ENCODE data around the gene CLBA1.
"Not testable (repeated sequence)": the region's sequence is repeated elsewhere in the genome, so short reads cannot be mapped to it uniquely, and the experiment has no call there.

CLBA1 gene

GRCh38 chr14:104941508-104942365 lies 43.9 kb upstream of the CLBA1 start:
- Histone ChIP-seq H3K4me3 (ENCODE audit: low read depth, low read length) (no peak overlapping the region), H3K4me1 (ENCODE audit: control insufficient read depth, insufficient read depth, low read length) (no peaks in the 10 kb centered on the region; the same call in 1 of the 2 replicates), H3K9me3 (ENCODE audit: control insufficient read depth, insufficient read depth, low read depth, low read length) (no peaks in the 10 kb centered on the region), H3K36me3 (ENCODE audit: control insufficient read depth, insufficient read depth, low read length) (no peaks in the 10 kb centered on the region), H3K27me3 (ENCODE audit: control insufficient read depth, insufficient read depth, low read length) (peaks cover 30% of the 10 kb centered on the region), H3K9ac (ENCODE audit: low read length) (no peak overlapping the region), H3K27ac (ENCODE audit: low read depth, low read length) (no peak overlapping the region)

GRCh38 chr14:104942586-104942985 lies 43.0 kb upstream of the CLBA1 start:
- Histone ChIP-seq H3K27me3 (ENCODE audit: control insufficient read depth, insufficient read depth, low read length) (peaks cover 21% of the 10 kb centered on the region), H3K4me1 (ENCODE audit: control insufficient read depth, insufficient read depth, low read length) (no peaks in the 10 kb centered on the region; the same call in 1 of the 2 replicates), H3K27ac (ENCODE audit: low read depth, low read length) (no peak overlapping the region), H3K9me3 (ENCODE audit: control insufficient read depth, insufficient read depth, low read depth, low read length) (no peaks in the 10 kb centered on the region), H3K9ac (ENCODE audit: low read length) (no peak overlapping the region), H3K36me3 (ENCODE audit: control insufficient read depth, insufficient read depth, low read length) (no peaks in the 10 kb centered on the region), H3K4me3 (ENCODE audit: low read depth, low read length) (no peak overlapping the region)

GRCh38 chr14:104943216-104944015 lies 42.2 kb upstream of the CLBA1 start:
- H3K9me3 ChIP-seq (ENCODE audit: control insufficient read depth, insufficient read depth, low read depth, low read length); H3K36me3 ChIP-seq (ENCODE audit: control insufficient read depth, insufficient read depth, low read length); H3K4me3 ChIP-seq (ENCODE audit: low read depth, low read length); H3K4me1 ChIP-seq (ENCODE audit: control insufficient read depth, insufficient read depth, low read length); H3K9ac ChIP-seq (ENCODE audit: low read length); H3K27ac ChIP-seq (ENCODE audit: low read depth, low read length): not testable (repeated sequence)
- peaks cover 14% of the 10 kb centered on the region for H3K27me3 ChIP-seq (ENCODE audit: control insufficient read depth, insufficient read depth, low read length)

- H3K4me1 ChIP-seq (ENCODE audit: control insufficient read depth, insufficient read depth, low read length); H3K9ac ChIP-seq (ENCODE audit: low read length); H3K4me3 ChIP-seq (ENCODE audit: low read depth, low read length); H3K9me3 ChIP-seq (ENCODE audit: control insufficient read depth, insufficient read depth, low read depth, low read length); H3K36me3 ChIP-seq (ENCODE audit: control insufficient read depth, insufficient read depth, low read length); H3K27ac ChIP-seq (ENCODE audit: low read depth, low read length); H3K27me3 ChIP-seq (ENCODE audit: control insufficient read depth, insufficient read depth, low read length): not testable (repeated sequence)
These were observed 41.6 kb upstream of the CLBA1 start for GRCh38 chr14:104944016-104944308.

- H3K9ac ChIP-seq (ENCODE audit: low read length); H3K36me3 ChIP-seq (ENCODE audit: control insufficient read depth, insufficient read depth, low read length); H3K4me1 ChIP-seq (ENCODE audit: control insufficient read depth, insufficient read depth, low read length); H3K4me3 ChIP-seq (ENCODE audit: low read depth, low read length); H3K27me3 ChIP-seq (ENCODE audit: control insufficient read depth, insufficient read depth, low read length); H3K9me3 ChIP-seq (ENCODE audit: control insufficient read depth, insufficient read depth, low read depth, low read length); H3K27ac ChIP-seq (ENCODE audit: low read depth, low read length): not testable (repeated sequence)
These were observed 41.0 kb upstream of the CLBA1 start for GRCh38 chr14:104944436-104945205.

- not testable (repeated sequence) for H3K27ac ChIP-seq (ENCODE audit: low read depth, low read length); H3K36me3 ChIP-seq (ENCODE audit: control insufficient read depth, insufficient read depth, low read length); H3K4me1 ChIP-seq (ENCODE audit: control insufficient read depth, insufficient read depth, low read length); H3K27me3 ChIP-seq (ENCODE audit: control insufficient read depth, insufficient read depth, low read length); H3K9me3 ChIP-seq (ENCODE audit: control insufficient read depth, insufficient read depth, low read depth, low read length); H3K4me3 ChIP-seq (ENCODE audit: low read depth, low read length); H3K9ac ChIP-seq (ENCODE audit: low read length)
These were observed 40.3 kb upstream of the CLBA1 start for GRCh38 chr14:104945266-104945665.

- not testable (repeated sequence) for H3K4me3 ChIP-seq (ENCODE audit: low read depth, low read length); H3K9me3 ChIP-seq (ENCODE audit: control insufficient read depth, insufficient read depth, low read depth, low read length); H3K4me1 ChIP-seq (ENCODE audit: control insufficient read depth, insufficient read depth, low read length); H3K27me3 ChIP-seq (ENCODE audit: control insufficient read depth, insufficient read depth, low read length); H3K9ac ChIP-seq (ENCODE audit: low read length); H3K27ac ChIP-seq (ENCODE audit: low read depth, low read length); H3K36me3 ChIP-seq (ENCODE audit: control insufficient read depth, insufficient read depth, low read length)
These were observed 39.3 kb upstream of the CLBA1 start for GRCh38 chr14:104945986-104946965.

- H3K4me3 ChIP-seq (ENCODE audit: low read depth, low read length); H3K27me3 ChIP-seq (ENCODE audit: control insufficient read depth, insufficient read depth, low read length); H3K9ac ChIP-seq (ENCODE audit: low read length); H3K36me3 ChIP-seq (ENCODE audit: control insufficient read depth, insufficient read depth, low read length); H3K9me3 ChIP-seq (ENCODE audit: control insufficient read depth, insufficient read depth, low read depth, low read length); H3K4me1 ChIP-seq (ENCODE audit: control insufficient read depth, insufficient read depth, low read length); H3K27ac ChIP-seq (ENCODE audit: low read depth, low read length): not testable (repeated sequence)
These were observed 38.4 kb upstream of the CLBA1 start for GRCh38 chr14:104947201-104947600.

GRCh38 chr14:104947881-104948735 lies 37.5 kb upstream of the CLBA1 start:
- H3K27ac ChIP-seq (ENCODE audit: low read depth, low read length); H3K9me3 ChIP-seq (ENCODE audit: control insufficient read depth, insufficient read depth, low read depth, low read length); H3K27me3 ChIP-seq (ENCODE audit: control insufficient read depth, insufficient read depth, low read length); H3K4me1 ChIP-seq (ENCODE audit: control insufficient read depth, insufficient read depth, low read length); H3K4me3 ChIP-seq (ENCODE audit: low read depth, low read length); H3K36me3 ChIP-seq (ENCODE audit: control insufficient read depth, insufficient read depth, low read length); H3K9ac ChIP-seq (ENCODE audit: low read length): not testable (repeated sequence)

- no peaks in the 10 kb centered on the region for H3K9me3 ChIP-seq (ENCODE audit: control insufficient read depth, insufficient read depth, low read depth, low read length)
- no peak overlapping the region for H3K9ac ChIP-seq (ENCODE audit: low read length)
- no peak overlapping the region for H3K27ac ChIP-seq (ENCODE audit: low read depth, low read length)
- no peaks in the 10 kb centered on the region for H3K36me3 ChIP-seq (ENCODE audit: control insufficient read depth, insufficient read depth, low read length)
- no peaks in the 10 kb centered on the region for H3K4me1 ChIP-seq (ENCODE audit: control insufficient read depth, insufficient read depth, low read length)
- H3K4me3 ChIP-seq (ENCODE audit: low read depth, low read length) = no peak overlapping the region
- H3K27me3 ChIP-seq (ENCODE audit: control insufficient read depth, insufficient read depth, low read length) = no peaks in the 10 kb centered on the region
These were observed 36.9 kb upstream of the CLBA1 start for GRCh38 chr14:104948736-104949031.
